ENCODE measurements around the gene MYO10. TPM values are rescaled to one million over a fixed set of nuclear protein-coding genes. Genes with fewer than 3 reads are reported as not detected.

The MYO10 gene
- total and polyA plus RNA-seq, 9 donors = 10.8 to 35.8 (median 16.3) TPM

DNA sequence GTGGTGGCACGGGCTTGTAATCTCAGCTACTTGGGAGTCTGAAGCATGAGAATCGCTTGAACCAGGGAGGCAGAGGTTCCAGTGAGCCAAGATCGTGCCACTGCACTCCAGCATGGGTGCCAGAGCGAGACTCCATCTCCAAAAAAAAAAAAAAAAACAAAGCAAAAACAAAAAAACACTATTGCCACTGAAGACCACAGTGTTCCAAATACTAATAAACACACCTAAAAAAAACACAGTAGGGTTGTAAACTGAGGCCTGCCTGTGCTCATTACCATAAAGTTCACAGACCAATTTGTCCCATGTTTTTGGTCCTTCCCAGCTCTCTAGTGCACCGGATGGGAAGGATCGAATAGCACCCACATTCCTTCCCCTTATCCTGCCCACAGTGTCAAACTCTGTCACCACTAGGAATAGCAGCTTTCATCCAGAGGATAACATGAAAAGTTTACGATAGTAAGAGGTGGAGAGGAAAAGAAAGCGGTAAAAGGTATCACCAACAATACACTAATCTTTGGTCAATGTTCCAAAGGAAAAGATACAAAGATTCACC, 49.2 kb downstream of the MYO10 start:
- no peak for TF ChIP-seq POLR2A (IDR thresholded peaks at IDR 0.05)
- peaks cover 15% of the 10 kb centered on the region for H3K4me1 ChIP-seq (ENCODE audit: insufficient read depth)
- DNase-seq = no peak
- no peak overlapping the region for H3K4me3 ChIP-seq
- 83 to 86% (median 84%) methylated on average over 8 of the region's 8 CpGs for WGBS, 3 donors
- no peak overlapping the region for H3K27ac ChIP-seq
- H3K27me3 ChIP-seq = no peaks in the 10 kb centered on the region
- no peaks in the 10 kb centered on the region for H3K36me3 ChIP-seq
- H3K9me3 ChIP-seq = no peaks in the 10 kb centered on the region
- intact Hi-C loops (cut with DNase I) = no loop called here

DNA sequence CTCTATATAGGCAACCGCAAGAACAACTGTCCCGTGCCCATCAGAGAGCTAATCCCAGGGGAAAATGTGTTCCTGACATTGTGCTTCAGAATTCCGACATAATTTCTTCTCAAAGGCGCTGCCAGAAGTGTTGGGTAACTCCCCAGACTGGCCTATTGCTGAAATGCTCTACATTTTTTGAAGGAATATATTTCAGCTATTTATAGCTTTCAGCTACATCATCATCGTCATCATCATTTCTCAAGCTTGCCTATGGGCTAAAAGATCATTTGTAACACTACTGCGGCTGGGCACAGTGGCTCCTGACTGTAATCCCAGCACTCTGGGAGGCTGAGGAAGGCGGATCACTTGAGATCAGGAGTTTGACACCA, 49.7 kb downstream of the MYO10 start:
- peak in 1 of 5 donors; percentile 37 for DNase-seq
- H3K9me3 ChIP-seq = no peaks in the 10 kb centered on the region
- no peaks in the 10 kb centered on the region for H3K27me3 ChIP-seq
- H3K4me1 ChIP-seq (ENCODE audit: insufficient read depth) = peaks cover 15% of the 10 kb centered on the region
- H3K36me3 ChIP-seq = no peaks in the 10 kb centered on the region
- no peak overlapping the region for H3K4me3 ChIP-seq
- intact Hi-C loops (cut with DNase I) = no loop called here
- TF ChIP-seq POLR2A (IDR thresholded peaks at IDR 0.05) (no peak), EP300 (IDR thresholded peaks at IDR 0.05) (no peak)
- TF ChIP-seq, protein P1, sequence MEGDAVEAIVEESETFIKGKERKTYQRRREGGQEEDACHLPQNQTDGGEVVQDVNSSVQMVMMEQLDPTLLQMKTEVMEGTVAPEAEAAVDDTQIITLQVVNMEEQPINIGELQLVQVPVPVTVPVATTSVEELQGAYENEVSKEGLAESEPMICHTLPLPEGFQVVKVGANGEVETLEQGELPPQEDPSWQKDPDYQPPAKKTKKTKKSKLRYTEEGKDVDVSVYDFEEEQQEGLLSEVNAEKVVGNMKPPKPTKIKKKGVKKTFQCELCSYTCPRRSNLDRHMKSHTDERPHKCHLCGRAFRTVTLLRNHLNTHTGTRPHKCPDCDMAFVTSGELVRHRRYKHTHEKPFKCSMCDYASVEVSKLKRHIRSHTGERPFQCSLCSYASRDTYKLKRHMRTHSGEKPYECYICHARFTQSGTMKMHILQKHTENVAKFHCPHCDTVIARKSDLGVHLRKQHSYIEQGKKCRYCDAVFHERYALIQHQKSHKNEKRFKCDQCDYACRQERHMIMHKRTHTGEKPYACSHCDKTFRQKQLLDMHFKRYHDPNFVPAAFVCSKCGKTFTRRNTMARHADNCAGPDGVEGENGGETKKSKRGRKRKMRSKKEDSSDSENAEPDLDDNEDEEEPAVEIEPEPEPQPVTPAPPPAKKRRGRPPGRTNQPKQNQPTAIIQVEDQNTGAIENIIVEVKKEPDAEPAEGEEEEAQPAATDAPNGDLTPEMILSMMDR (IDR thresholded peaks at IDR 0.05) = no peak
- H3K27ac ChIP-seq = no peak overlapping the region
- 66 to 85% (median 66%) methylated on average over 7 of the region's 7 CpGs for WGBS, 3 donors

DNA sequence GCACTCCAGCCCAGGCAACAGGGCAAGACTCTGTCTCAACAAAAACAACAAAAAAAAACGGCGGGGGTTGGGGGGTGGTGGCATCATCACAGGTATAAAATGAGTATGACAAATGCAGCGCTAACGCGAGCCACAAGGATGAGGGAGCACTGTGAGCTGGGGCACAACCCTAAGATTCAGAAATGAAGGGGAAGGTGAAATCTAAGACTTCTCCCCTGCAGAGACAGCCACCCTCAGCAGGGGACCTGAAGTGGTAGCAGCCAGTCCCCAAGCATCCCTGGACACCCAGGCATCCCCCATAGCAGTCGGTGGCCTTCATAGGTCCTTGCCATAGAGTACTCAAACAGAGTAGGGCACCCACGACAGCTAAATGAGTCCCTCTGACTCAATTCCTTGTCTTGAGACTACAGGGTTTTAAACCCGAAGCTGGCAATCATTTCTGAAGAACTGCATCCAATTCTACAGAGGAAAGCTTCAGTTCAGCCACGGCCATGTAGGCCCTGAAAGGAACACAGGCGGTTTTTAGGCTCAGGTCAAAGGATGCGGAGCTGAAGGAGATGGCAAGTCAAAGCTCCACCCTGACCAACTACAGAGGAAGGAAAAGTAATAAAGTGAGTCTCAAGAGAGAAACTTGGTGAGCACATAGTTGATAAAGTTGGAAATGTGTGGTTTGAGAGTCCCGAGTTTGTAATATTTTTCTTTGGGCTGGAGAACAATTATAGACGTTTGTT, 50.3 kb downstream of the MYO10 start:
- DNase-seq = no peak
- WGBS, 3 donors = 85% methylated on average over 13 of the region's 13 CpGs
- no peaks in the 10 kb centered on the region for H3K36me3 ChIP-seq
- H3K4me3 ChIP-seq = no peak overlapping the region
- no peaks in the 10 kb centered on the region for H3K9me3 ChIP-seq
- TF ChIP-seq EP300 (IDR thresholded peaks at IDR 0.05) (no peak), POLR2A (IDR thresholded peaks at IDR 0.05) (no peak)
- TF ChIP-seq, protein P1 (IDR thresholded peaks at IDR 0.05) = no peak
- H3K27me3 ChIP-seq = no peaks in the 10 kb centered on the region
- intact Hi-C loops (cut with DNase I) = no loop called here
- no peak overlapping the region for H3K27ac ChIP-seq
- peaks cover 15% of the 10 kb centered on the region for H3K4me1 ChIP-seq (ENCODE audit: insufficient read depth)

DNA sequence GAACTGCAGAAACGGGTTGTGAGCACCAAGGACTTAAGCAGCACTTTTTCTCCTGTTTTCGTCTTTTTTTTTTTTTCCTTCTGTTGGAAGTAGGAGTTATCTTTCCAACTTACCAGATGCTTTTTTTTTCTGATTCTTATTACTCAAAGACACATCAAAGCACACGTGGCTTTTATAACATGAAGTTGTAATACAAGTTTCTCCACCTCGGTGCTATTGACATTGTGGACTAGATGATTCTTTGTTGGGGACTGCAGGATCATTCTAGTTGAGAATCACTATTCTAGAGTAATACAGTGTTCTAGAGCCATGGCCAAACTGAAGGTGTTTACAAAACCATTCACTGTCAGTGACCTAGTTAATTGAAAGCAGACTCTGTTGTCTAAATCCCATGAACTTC, 51.5 kb downstream of the MYO10 start:
- WGBS, 3 donors = 61 to 67% (median 63%) methylated on average over 4 of the region's 4 CpGs
- Histone ChIP-seq H3K27ac (no peak overlapping the region), H3K27me3 (no peaks in the 10 kb centered on the region), H3K4me3 (no peak overlapping the region), H3K9me3 (no peaks in the 10 kb centered on the region), H3K4me1 (ENCODE audit: insufficient read depth) (peaks cover 13% of the 10 kb centered on the region), H3K36me3 (no peaks in the 10 kb centered on the region)
- DNase-seq = no peak
- intact Hi-C loops (cut with DNase I) = no loop called here
- TF ChIP-seq EP300 (IDR thresholded peaks at IDR 0.05) (no peak), POLR2A (IDR thresholded peaks at IDR 0.05) (no peak)
- TF ChIP-seq, protein P1 (IDR thresholded peaks at IDR 0.05) = no peak

DNA sequence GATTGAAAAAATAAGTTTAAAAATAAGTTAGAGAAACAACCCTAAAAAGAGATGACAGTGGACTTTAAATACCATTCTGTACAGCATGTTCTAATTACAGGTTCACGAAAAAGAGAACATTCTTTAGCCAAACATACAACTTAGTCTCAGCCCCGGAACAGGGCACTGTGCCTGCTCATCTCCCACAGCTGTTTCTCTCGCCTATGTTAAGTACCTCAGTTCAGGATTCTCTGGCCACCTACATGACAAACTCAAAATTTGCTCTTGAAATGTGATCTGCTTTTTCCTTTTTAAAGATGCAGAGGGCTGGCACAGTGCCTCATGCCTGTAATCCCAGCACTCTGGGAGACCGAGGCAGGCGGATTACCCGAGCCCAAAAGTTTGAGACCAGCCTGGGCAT, 52.3 kb downstream of the MYO10 start:
- Histone ChIP-seq H3K36me3 (no peaks in the 10 kb centered on the region), H3K27me3 (no peaks in the 10 kb centered on the region), H3K9me3 (no peaks in the 10 kb centered on the region), H3K4me1 (ENCODE audit: insufficient read depth) (peaks cover 10% of the 10 kb centered on the region), H3K4me3 (no peak overlapping the region), H3K27ac (no peak overlapping the region)
- DNase-seq = no peak
- TF ChIP-seq POLR2A (IDR thresholded peaks at IDR 0.05) (no peak), EP300 (IDR thresholded peaks at IDR 0.05) (no peak)
- TF ChIP-seq, protein P1 (IDR thresholded peaks at IDR 0.05) = no peak
- intact Hi-C loops (cut with DNase I) = no loop called here
- WGBS, 3 donors = 43 to 54% (median 50%) methylated on average over 6 of the region's 6 CpGs
